ENCODE results near the gene KCTD12.

- TF ChIP-seq, protein P1, sequence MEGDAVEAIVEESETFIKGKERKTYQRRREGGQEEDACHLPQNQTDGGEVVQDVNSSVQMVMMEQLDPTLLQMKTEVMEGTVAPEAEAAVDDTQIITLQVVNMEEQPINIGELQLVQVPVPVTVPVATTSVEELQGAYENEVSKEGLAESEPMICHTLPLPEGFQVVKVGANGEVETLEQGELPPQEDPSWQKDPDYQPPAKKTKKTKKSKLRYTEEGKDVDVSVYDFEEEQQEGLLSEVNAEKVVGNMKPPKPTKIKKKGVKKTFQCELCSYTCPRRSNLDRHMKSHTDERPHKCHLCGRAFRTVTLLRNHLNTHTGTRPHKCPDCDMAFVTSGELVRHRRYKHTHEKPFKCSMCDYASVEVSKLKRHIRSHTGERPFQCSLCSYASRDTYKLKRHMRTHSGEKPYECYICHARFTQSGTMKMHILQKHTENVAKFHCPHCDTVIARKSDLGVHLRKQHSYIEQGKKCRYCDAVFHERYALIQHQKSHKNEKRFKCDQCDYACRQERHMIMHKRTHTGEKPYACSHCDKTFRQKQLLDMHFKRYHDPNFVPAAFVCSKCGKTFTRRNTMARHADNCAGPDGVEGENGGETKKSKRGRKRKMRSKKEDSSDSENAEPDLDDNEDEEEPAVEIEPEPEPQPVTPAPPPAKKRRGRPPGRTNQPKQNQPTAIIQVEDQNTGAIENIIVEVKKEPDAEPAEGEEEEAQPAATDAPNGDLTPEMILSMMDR (IDR thresholded peaks at IDR 0.05; ENCODE audit: insufficient read depth, low read length), result no peak
- no peak for TF ChIP-seq REST (IDR thresholded peaks at IDR 0.05; ENCODE audit: insufficient replicate concordance, low read depth)
Measured at GRCh38 chr13:76837801-76838200, 48.4 kb downstream of the KCTD12 start.

Data from HL-60 (cell line).